Caco-2 (cell line): ENCODE results near the gene CACNG4. TPM values are rescaled to one million over a fixed set of nuclear protein-coding genes. Genes with fewer than 3 reads are reported as not detected.

Source experiments
- BruUV-seq: library from RNA; stranded (reverse); fragments of 400-500 nt; replicated peaks from 2 replicates; lab custom pipeline; 2021; lab: Mats Ljungman, UMichigan
- CTCF ChIA-PET: fragments of 300-600 bp; sonication (Branson Sonifier 250); formaldehyde crosslinking; loops from one replicate; lab custom pipeline; 2022; ENCODE audit warnings: antibody characterized with exemption; lab: Charles Lee
- POLR2A ChIA-PET: fragments of 300-600 bp; sonication (Branson Sonifier 250); formaldehyde crosslinking; loops from one replicate; lab custom pipeline; 2022; ENCODE audit warnings: antibody characterized with exemption; lab: Charles Lee
- DNase-seq, 2 experiments: peaks; one replicate each; pipeline versions ENCODE4 v3.0.0 to v3.0.0-alpha.2; 2020 to 2022
- H3K27me3 ChIP-seq: replicated peaks from 2 replicates; pipeline ENCODE4 v1.6.0; 2011; ENCODE audit warnings: low read length; ENCODE audit not compliant: control insufficient read depth, insufficient read depth
- H3K36me3 ChIP-seq: 2 replicates; pipeline ENCODE4 v1.5.1; 2011; ENCODE audit warnings: low read length; ENCODE audit not compliant: control insufficient read depth, insufficient read depth
- H3K4me1 ChIP-seq: fragments of 250-450 bp; sonication (Bioruptor Pico); 2 replicates; pipeline ENCODE4 v1.5.1; 2020; ENCODE audit warnings: mild to moderate bottlenecking
- H3K4me3 ChIP-seq: 2 replicates; pipeline ENCODE4 v1.5.1; 2011; ENCODE audit warnings: low read depth, mild to moderate bottlenecking, control low read depth, low read length
- H3K9me3 ChIP-seq: fragments of 250-450 bp; sonication (Bioruptor Pico); 2 replicates; pipeline ENCODE4 v1.5.1; 2020; ENCODE audit warnings: mild to moderate bottlenecking, moderate library complexity
- H3K27ac Mint-ChIP-seq: one replicate; pipeline ENCODE4 v1.8.0; 2022; ENCODE audit warnings: mixed read lengths; ENCODE audit not compliant: unreplicated experiment
- H3K27me3 Mint-ChIP-seq: one replicate; pipeline ENCODE4 v1.8.0; 2022; ENCODE audit warnings: mixed read lengths; ENCODE audit not compliant: insufficient read depth, unreplicated experiment
- H3K36me3 Mint-ChIP-seq: one replicate; pipeline ENCODE4 v1.8.0; 2022; ENCODE audit warnings: mild to moderate bottlenecking, mixed read lengths; ENCODE audit not compliant: insufficient read depth, unreplicated experiment
- H3K4me1 Mint-ChIP-seq: one replicate; pipeline ENCODE4 v1.8.0; 2022; ENCODE audit warnings: low read depth, mixed read lengths; ENCODE audit not compliant: unreplicated experiment
- H3K4me3 Mint-ChIP-seq: one replicate; pipeline ENCODE4 v1.8.0; 2022; ENCODE audit warnings: mild to moderate bottlenecking, moderate library complexity, mixed read lengths; ENCODE audit not compliant: unreplicated experiment
- H3K9me3 Mint-ChIP-seq: one replicate; pipeline ENCODE4 v1.8.0; 2022; ENCODE audit warnings: mixed read lengths; ENCODE audit not compliant: unreplicated experiment
- intact Hi-C: fragments of 100-400 bp; cut with micrococcal nuclease; formaldehyde crosslinking; loops from one replicate; pipeline ENCODE4 v1.10.0; 2022; ENCODE audit not compliant: unreplicated experiment
- total RNA-seq: library from RNA; stranded (reverse); gene quantifications from 2 replicates; pipeline ENCODE4 v1.2.3, GENCODE V29; 2022
- TF ChIP-seq, protein P1 (sequence below), 2 experiments: fragments of 200-600 bp in 1 of 2; IDR thresholded peaks; 1 replicate in 1 of 2; 2 replicates in 1 of 2; pipeline versions ENCODE4 v1.5.1 to v1.8.0; 2011 to 2022; ENCODE audit warnings: antibody characterized with exemption in 1 of 2, control low read depth in 1 of 2, inconsistent platforms in 1 of 2, low read depth in 1 of 2, low read length in 1 of 2, mild to moderate bottlenecking in 1 of 2, moderate library complexity in 1 of 2; ENCODE audit not compliant: insufficient read depth in 1 of 2, severe bottlenecking in 1 of 2, unreplicated experiment in 1 of 2

The CACNG4 gene
- total RNA-seq, 1 experiment from 2014 or later, result 12.8 TPM

GRCh38 chr17:66938656-66939055 lies 25.9 kb upstream of the CACNG4 start:
- H3K4me3 ChIP-seq, result no peak overlapping the region
- peaks cover 17% of the 10 kb centered on the region; the same call in 1 of the 2 replicates for H3K4me1 ChIP-seq
- Mint-ChIP-seq H3K36me3 (no peaks in the 10 kb centered on the region), H3K4me1 (peaks cover 16% of the 10 kb centered on the region), H3K27me3 (no peaks in the 10 kb centered on the region), H3K27ac (no peak overlapping the region), H3K9me3 (peaks cover 24% of the 10 kb centered on the region), H3K4me3 (no peak overlapping the region)
- ChIA-PET CTCF (no interaction called here), POLR2A (no interaction called here)
- intact Hi-C loops, result no loop called here
- TF ChIP-seq, protein P1, sequence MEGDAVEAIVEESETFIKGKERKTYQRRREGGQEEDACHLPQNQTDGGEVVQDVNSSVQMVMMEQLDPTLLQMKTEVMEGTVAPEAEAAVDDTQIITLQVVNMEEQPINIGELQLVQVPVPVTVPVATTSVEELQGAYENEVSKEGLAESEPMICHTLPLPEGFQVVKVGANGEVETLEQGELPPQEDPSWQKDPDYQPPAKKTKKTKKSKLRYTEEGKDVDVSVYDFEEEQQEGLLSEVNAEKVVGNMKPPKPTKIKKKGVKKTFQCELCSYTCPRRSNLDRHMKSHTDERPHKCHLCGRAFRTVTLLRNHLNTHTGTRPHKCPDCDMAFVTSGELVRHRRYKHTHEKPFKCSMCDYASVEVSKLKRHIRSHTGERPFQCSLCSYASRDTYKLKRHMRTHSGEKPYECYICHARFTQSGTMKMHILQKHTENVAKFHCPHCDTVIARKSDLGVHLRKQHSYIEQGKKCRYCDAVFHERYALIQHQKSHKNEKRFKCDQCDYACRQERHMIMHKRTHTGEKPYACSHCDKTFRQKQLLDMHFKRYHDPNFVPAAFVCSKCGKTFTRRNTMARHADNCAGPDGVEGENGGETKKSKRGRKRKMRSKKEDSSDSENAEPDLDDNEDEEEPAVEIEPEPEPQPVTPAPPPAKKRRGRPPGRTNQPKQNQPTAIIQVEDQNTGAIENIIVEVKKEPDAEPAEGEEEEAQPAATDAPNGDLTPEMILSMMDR (IDR thresholded peaks at IDR 0.05; ENCODE audit: insufficient read depth in 1 of 2, low read depth in 1 of 2, low read length in 1 of 2, severe bottlenecking in 1 of 2, unreplicated experiment in 1 of 2), result no peak
- no TSS peak for BruUV-seq
- H3K36me3 ChIP-seq, result no peaks in the 10 kb centered on the region
- DNase-seq, result no peak
- peaks cover 21% of the 10 kb centered on the region; the same call in 1 of the 2 replicates for H3K9me3 ChIP-seq
- no peaks in the 10 kb centered on the region for H3K27me3 ChIP-seq

- Histone ChIP-seq H3K27me3 (no peaks in the 10 kb centered on the region), H3K36me3 (no peaks in the 10 kb centered on the region), H3K4me1 (peaks cover 25% of the 10 kb centered on the region), H3K9me3 (peaks cover 21% of the 10 kb centered on the region; the same call in 1 of the 2 replicates), H3K4me3 (no peak overlapping the region)
- BruUV-seq, result no TSS peak
- intact Hi-C loops, result no loop called here
- POLR2A ChIA-PET, result no interaction called here
- H3K27ac Mint-ChIP-seq, result no peak overlapping the region
- H3K27me3 Mint-ChIP-seq, result no peaks in the 10 kb centered on the region
- no peaks in the 10 kb centered on the region for H3K36me3 Mint-ChIP-seq
- CTCF ChIA-PET, result no interaction called here
- H3K4me1 Mint-ChIP-seq, result peaks cover 25% of the 10 kb centered on the region
- H3K4me3 Mint-ChIP-seq, result no peak overlapping the region
- DNase-seq, result no peak
- peaks cover 24% of the 10 kb centered on the region for H3K9me3 Mint-ChIP-seq
- TF ChIP-seq, protein P1 (IDR thresholded peaks at IDR 0.05; ENCODE audit: insufficient read depth in 1 of 2, low read depth in 1 of 2, low read length in 1 of 2, severe bottlenecking in 1 of 2, unreplicated experiment in 1 of 2), result no peak
These were observed 24.9 kb upstream of the CACNG4 start for GRCh38 chr17:66939461-66940114.

- Mint-ChIP-seq H3K9me3 (peaks cover 24% of the 10 kb centered on the region), H3K27ac (no peak overlapping the region), H3K4me1 (peaks cover 36% of the 10 kb centered on the region), H3K4me3 (no peak overlapping the region), H3K36me3 (peaks cover 2% of the 10 kb centered on the region), H3K27me3 (no peaks in the 10 kb centered on the region)
- no peak for DNase-seq
- Histone ChIP-seq H3K4me1 (peaks cover 30% of the 10 kb centered on the region), H3K36me3 (no peaks in the 10 kb centered on the region), H3K27me3 (no peaks in the 10 kb centered on the region), H3K4me3 (no peak overlapping the region), H3K9me3 (peaks cover 12% of the 10 kb centered on the region; the same call in 1 of the 2 replicates)
- intact Hi-C loops, result no loop called here
- ChIA-PET CTCF (no interaction called here), POLR2A (no interaction called here)
- BruUV-seq, result no TSS peak
- TF ChIP-seq, protein P1 (IDR thresholded peaks at IDR 0.05; ENCODE audit: insufficient read depth in 1 of 2, low read depth in 1 of 2, low read length in 1 of 2, severe bottlenecking in 1 of 2, unreplicated experiment in 1 of 2), result no peak
These were observed 23.3 kb upstream of the CACNG4 start for GRCh38 chr17:66941249-66941648.
